Subcutaneous adipose tissue (tissue), 4 donors: Measurements from ENCODE around the gene ERCC6L2. TPM values are rescaled to one million over a fixed set of nuclear protein-coding genes. Genes with fewer than 3 reads are reported as not detected.

Experiments used
- total RNA-seq, 4 donors: library from RNA; depleted of rRNA; stranded (reverse); fragments of >200 nt; gene quantifications; one replicate each; pipeline ENCODE4 v1.1.0, GENCODE V29; 2016
- TF ChIP-seq, protein P1 (sequence below): fragments of 450-650 bp; IDR thresholded peaks from one replicate; pipeline ENCODE4 v1.5.1; 2016; ENCODE audit warnings: low read depth, mild to moderate bottlenecking, control low read depth, antibody characterized with exemption, moderate library complexity

Gene ERCC6L2, protein sequence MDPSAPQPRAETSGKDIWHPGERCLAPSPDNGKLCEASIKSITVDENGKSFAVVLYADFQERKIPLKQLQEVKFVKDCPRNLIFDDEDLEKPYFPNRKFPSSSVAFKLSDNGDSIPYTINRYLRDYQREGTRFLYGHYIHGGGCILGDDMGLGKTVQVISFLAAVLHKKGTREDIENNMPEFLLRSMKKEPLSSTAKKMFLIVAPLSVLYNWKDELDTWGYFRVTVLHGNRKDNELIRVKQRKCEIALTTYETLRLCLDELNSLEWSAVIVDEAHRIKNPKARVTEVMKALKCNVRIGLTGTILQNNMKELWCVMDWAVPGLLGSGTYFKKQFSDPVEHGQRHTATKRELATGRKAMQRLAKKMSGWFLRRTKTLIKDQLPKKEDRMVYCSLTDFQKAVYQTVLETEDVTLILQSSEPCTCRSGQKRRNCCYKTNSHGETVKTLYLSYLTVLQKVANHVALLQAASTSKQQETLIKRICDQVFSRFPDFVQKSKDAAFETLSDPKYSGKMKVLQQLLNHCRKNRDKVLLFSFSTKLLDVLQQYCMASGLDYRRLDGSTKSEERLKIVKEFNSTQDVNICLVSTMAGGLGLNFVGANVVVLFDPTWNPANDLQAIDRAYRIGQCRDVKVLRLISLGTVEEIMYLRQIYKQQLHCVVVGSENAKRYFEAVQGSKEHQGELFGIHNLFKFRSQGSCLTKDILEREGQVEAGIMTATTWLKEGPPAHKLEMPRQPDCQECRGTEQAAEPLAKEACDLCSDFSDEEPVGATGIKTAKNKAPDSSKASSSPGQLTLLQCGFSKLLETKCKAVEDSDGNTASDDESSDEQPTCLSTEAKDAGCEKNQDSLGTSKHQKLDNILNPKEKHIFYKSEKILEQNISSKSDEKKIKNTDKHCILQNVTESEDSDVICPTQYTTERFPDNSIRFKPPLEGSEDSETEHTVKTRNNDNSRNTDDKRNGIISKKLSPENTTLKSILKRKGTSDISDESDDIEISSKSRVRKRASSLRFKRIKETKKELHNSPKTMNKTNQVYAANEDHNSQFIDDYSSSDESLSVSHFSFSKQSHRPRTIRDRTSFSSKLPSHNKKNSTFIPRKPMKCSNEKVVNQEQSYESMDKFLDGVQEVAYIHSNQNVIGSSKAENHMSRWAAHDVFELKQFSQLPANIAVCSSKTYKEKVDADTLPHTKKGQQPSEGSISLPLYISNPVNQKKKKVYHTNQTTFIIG (N-terminal part only)
- total RNA-seq = 10 to 100 TPM; 50.7 to 87.6 (median 80.3) TPM

DNA sequence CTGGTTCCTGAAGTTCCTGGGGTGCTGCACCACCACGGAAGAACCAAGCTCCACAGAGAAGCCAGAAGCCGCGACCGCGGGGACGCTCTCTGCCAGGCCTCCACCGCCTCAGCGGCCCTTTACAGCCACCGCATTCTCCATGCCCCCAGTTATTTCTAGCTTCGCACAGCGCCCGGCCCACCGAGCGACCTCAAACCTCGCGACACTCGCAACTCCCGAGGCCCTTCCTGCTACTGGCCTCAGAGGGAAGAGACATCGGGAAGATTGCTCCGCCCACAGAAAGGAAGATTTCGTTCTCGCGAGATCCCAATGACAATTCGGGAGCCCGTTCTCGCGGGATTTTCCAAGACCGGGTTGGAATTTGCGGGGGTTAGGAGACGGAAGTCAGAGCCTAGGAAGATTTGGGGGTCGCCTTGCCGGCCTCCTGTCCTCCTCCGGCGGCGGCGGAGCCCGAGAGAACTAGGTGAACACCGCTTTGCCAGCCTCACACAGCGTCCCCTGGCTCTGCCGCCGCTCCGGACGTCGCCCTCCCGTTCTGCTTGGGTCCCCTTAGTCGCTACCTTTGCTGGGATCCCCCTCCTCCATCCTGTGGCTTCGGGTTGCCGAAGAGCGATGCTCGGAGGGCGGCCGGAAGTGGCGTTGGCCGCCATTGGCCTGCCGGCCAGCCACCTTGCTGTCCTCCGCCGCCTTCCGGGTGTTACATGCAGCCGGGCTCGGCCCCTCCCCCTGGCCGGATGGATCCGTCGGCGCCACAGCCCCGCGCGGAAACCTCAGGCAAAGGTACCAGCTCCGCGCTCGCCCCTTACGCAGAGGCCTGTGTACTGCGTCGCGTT lies at the start of gene ERCC6L2:
TSS of gene ERCC6L2 (plus strand) at position 387 of the 833 bp plus-strand sequence. CDS start at position 735, 348 bp downstream.
- TF ChIP-seq, protein P1, sequence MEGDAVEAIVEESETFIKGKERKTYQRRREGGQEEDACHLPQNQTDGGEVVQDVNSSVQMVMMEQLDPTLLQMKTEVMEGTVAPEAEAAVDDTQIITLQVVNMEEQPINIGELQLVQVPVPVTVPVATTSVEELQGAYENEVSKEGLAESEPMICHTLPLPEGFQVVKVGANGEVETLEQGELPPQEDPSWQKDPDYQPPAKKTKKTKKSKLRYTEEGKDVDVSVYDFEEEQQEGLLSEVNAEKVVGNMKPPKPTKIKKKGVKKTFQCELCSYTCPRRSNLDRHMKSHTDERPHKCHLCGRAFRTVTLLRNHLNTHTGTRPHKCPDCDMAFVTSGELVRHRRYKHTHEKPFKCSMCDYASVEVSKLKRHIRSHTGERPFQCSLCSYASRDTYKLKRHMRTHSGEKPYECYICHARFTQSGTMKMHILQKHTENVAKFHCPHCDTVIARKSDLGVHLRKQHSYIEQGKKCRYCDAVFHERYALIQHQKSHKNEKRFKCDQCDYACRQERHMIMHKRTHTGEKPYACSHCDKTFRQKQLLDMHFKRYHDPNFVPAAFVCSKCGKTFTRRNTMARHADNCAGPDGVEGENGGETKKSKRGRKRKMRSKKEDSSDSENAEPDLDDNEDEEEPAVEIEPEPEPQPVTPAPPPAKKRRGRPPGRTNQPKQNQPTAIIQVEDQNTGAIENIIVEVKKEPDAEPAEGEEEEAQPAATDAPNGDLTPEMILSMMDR = no peak

DNA sequence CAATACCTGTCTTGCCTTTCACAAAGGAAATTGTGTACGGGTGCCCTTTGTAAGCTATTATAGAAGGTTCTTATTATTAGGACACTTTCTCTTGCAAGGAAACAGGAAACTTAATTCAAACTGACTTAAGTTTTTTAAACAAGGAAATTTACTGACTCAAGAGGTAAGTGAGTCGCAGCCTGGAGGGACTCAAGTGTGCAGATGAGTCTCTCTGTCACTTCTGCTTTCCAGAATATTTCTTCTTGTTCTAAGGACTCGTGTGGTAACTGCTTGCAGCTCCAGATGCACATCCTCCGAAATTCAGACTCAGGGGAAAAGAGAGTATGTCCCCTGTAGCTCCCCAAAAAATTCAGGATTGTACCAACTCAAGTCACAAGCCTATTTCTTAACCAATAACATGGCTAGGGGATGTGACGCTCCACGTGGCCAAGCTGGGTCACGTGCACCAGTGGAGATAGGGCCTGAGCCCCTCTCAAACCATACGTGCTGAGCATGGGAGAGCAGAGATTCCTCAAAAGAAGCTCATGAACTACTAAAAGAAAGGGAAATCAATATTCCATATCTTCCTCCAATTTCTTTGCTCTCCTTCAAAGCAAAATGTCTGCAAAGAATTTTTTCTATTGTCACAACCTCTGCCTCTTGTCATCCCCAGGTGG lies 49.2 kb upstream of the ERCC6L2 start:
- TF ChIP-seq, protein P1 = no peak

DNA sequence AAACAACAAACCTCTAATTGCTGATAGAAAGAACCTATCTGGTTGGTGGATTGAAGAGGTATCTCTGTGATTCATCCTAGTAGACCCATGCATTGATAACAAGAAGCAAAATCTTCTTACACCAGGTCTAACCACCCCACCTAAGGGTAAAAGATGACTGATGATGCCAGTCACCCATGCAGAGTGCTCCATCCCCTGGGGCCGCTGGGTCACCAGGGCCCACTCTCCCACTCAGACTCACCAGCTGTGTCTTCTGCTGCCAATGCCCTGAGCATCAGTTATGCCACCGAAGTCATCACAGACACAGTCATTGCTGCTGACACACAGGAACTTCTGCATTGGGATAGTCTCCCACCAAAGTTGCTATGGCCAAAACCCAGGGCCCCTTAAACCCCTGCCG lies 44.7 kb upstream of the ERCC6L2 start:
- TF ChIP-seq, protein P1 = no peak

DNA sequence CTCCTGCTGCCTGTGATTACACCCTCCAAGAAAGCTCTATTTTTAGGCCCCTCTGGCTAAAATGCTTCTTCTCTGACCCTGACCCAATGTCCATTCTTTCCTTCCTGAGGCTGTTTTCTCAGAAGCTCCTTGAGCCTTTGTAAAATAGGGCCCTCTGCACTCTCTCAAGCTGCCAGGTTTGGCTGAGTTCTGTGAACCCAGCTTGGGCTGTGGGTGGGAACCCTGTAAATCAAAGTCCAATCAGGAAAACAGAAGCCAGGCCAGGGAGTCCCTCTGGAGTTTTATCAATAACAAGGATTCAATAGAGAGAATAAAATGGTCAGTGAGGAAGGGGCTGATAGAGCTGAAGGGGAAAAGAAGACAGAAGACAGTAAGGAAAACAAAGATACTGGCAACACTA lies 43.7 kb upstream of the ERCC6L2 start:
- TF ChIP-seq, protein P1 = no peak

DNA sequence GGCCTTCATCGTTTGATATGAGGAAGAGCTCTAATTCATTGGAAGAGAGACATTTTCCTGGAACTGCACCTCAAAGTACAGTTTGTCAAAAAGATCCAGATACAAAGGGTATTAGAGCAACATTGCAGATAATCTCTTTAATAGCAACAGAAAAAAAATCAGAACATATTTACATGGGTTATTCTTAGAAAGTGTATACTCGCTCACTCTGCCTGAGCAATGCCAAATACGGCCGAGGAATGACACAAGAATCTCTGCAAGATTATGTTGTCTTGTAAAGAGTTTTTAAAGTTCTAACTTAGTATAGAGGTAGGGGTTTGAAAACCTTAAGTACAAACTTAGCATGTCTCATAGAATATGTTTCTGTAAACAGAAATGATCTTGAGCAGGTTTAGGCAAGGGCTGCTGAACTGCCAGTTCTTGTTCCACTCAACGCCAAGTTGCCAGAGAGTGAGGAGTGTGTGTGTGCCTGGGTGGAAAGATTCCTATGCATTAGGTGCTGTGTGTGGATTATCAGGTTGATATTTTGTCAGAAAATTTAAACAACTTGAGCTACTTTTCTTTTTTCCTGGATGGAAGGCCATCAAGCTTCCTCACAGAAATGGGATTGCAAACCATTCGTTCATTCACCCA lies 41.8 kb upstream of the ERCC6L2 start:
- TF ChIP-seq, protein P1 = no peak
